T1000 (cell line): ENCODE measurements around the gene LGR6.
A peak's percentile ranks its signal among the peaks of the same experiment; 100 is the strongest.
"Not testable (repeated sequence)": the region's sequence is repeated elsewhere in the genome, so short reads cannot be mapped to it uniquely, and the experiment has no call there.

Experiments
- DNase-seq: peaks from one replicate; lab custom pipeline; 2025; ENCODE audit warnings: mixed read lengths; lab: John Stamatoyannopoulos, UW

LGR6 gene

GRCh38 chr1:202240226-202240625, 46.6 kb downstream of the LGR6 start:
- DNase-seq = not testable (repeated sequence)

DNA sequence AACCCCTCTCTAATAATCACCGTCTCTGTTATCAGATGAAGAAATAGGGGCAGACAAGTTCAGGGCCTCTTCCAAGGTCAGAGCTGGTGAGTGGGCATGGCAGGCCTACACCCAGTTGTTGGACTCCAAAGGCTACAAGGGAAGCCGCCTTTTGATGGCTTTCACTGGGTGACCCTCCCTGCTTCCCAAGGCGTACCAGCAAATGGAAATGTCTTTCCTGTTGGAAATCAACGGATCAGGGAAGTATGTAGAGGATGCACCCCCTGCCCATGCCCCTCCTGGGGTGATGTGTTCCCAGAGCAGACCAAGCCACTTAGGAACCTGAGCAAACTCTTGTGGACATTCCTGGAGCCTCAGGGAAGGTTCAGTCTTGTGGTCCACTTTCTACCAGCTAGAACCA, 47.4 kb downstream of the LGR6 start:
- no peak for DNase-seq

GRCh38 chr1:202241376-202242079, 47.9 kb downstream of the LGR6 start:
- no peak for DNase-seq

DNA sequence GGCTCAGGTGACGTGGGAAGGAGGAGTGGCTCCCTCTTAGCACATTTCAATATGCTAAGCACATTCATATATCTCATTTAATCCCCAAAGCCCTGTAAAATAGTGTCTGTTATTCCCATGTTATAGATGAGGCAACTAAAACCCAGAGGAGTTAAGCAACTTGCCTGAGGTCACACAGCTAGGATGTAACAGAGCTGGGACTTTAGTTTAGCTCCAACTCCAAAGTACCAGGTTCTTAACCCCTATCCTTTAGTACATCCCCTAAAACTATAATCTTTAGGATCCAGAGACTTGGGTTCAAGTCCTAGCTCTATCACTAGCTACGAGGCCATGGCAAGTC, 48.5 kb downstream of the LGR6 start:
- no peak for DNase-seq

DNA sequence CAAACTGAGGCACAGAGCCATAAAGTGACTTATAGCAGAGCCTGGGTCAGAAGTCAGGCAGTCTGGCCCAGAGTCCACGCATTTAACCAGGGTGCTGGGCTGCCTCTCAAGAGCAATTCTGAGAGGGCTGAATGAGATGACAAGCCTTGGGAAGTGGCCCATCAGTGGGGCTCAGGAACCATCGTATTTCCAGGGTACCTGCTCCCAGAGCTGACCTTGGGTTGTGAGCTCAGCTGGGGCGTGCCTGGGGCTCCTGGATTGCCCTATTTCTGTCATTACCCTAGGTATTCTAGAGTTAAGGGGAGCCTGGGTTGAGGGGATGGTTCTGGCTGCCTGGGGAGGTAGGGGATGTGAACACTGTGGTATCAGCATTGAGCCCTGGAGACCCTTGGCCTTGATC, 49.4 kb downstream of the LGR6 start:
- DNase-seq = no peak

- DNase-seq = no peak
Measured at GRCh38 chr1:202244841-202245261, 51.3 kb downstream of the LGR6 start.

DNA sequence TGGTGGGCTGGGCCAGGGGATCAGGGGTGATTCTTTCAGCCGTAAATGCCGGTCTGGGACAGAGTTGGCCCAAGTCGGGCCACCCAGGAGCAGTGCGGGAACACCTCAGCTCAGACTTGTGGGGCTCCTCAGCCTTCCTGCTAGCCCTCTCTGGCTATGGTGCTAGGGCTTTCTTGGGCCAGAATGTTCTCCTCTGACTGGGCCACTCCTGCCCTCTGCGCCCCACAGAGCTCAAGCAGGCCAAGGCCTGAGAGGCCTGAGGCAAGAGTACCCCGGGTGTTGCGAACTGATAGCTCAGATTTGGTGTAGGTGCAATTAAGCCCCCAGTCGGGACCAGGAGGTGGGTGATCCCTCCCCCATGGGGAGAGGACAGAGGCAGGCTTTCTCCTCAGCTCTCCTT, 51.8 kb downstream of the LGR6 start:
- no peak for DNase-seq

GRCh38 chr1:202247104-202247503, 53.5 kb downstream of the LGR6 start:
- DNase-seq = no peak

DNA sequence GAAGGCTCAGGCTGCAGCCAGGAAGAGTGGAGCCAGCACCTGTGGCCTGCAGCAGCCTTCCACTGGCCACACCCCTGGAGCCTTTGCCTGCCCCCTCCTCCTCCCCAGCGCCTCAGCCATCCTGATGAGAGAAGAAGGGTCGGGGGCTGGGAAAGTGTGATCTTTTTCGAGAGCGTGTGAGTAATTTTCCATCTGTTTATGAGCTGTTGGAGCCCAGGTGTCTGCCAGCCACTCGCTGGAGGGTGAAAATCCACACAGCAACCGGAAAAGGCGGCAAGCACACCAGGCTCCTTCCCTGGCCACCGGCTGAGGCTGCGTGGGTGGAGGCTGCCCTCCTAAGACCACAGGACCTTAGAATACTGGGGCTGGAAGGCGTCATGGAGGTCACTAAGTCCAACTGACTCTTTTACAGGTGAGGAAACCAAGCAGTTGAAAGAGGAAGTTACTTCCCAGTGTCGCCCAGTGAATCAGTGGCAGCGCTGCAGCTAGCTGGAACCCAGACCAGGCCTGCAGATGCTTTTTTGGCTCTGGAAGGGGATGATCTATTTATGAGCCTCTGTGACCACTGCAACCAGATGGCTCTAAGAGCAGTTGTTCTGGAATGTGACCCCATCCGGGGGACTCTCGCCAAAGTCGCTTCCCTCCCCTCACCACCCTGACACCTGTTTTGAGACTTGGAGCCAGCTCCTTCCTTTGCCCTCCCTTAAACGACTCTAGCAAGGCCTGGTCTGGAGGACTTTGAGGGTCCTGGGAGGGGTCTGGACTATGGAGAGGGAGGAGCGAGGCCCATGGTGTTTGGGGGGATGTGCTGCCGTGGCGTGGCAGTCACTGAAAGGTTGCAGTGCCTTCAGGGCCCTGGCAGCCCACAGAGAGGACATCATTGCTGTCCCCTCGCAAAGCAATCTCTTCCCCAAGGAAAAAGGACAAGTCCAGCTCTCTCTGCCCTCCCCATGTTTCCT, 54.5 kb downstream of the LGR6 start:
- no peak for DNase-seq

DNA sequence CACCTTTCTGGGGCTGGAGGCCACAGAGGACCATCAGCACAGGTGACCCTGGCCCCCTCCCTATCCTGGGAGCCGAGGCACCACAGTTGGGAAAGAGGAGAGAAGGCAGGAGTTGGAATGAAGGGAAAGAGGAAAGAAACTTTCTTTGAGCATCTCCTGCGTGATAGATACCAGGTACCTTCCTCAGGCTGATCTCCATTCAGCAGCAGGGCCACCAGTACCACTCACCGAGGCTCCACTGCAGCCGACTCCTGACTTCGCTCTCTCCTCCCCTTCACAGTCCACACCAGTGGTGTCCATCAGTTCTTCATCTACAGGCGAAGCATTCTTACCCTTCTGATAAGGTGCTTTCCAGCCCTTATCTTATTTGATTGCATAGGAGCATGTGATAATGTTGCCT, 55.3 kb downstream of the LGR6 start:
- no peak for DNase-seq

GRCh38 chr1:202249436-202249835, 55.8 kb downstream of the LGR6 start:
- DNase-seq = no peak

- DNase-seq = no peak
Measured at GRCh38 chr1:202249846-202250245, 56.2 kb downstream of the LGR6 start.

DNA sequence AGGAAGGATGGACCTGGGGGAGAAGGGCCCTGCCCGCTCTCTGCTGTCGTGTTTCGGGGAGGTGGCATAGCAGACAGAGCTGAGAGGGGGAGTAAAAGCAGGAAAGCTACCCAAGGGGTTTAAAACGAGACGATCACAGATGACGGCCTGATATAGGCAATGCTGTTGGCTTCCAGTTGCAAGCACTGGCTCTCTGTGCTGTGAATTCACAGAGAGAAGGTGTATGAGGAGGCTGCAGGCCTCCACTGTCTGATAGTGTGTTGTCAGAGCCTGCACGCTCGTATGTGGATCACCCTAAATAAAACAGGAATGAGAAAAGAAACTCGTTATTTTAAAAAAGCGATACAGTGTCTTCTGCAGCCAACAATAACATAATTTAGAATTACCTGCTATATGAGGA, 57.4 kb downstream of the LGR6 start:
- DNase-seq = no peak

DNA sequence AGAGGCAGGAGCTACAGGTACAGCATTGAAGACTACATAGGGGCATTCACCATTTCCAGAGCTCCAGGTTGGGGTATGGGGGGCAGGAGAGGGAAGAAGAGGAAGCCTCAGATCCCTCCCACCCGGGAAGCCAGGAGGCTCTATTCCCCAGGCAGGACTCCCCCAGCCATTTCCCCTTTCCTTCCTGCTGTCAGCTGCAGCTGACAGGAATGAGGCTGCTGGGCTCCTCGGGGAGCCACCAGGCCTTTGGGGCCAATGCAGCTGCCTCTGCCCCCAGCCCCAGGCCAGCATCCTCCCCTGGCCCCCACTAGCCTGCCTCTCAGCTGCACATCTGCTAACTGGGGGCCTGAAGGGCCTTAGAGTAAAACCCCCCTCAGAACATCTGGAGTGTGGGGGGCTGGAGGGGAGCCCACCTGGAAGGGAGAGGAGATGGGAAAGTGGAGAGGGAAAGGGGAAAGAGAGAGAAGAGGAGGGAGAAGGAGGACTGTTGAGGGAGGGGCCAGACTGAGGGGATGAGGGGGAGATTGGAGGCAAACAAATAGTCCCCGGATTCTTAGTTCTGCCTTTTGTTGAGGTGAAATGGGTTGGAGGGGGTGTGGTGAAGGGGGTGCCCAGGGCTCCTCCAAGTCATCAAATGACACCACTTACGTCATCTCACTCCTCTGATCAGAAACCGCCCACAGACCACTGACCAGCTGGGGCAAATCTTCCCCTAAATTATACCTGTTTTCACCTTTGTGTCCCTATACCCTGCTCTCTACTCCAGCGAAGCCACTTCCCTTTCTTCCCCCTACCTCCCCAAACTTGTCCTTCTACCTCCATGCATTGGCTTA, 58.0 kb downstream of the LGR6 start:
- DNase-seq = no peak

DNA sequence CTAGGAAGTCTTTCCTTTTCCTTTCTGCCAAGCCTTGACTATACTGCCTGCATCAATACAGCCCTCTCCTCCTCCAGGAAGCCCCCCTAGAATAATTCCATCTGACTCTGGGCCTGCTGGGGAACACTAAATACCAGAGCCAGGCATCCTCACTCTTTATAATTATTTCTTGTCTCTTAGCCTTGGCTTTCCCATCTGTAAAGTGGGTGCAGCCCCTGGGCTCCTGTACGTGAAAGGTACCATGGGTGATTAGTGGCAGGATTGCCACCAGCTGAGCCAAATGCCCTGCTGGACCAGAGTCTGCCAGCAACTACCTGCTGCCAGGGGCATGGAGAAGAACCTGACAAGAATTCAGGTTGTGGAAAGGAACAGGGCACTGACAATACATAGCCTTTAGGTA, 58.7 kb downstream of the LGR6 start:
- DNase-seq = no peak

DNA sequence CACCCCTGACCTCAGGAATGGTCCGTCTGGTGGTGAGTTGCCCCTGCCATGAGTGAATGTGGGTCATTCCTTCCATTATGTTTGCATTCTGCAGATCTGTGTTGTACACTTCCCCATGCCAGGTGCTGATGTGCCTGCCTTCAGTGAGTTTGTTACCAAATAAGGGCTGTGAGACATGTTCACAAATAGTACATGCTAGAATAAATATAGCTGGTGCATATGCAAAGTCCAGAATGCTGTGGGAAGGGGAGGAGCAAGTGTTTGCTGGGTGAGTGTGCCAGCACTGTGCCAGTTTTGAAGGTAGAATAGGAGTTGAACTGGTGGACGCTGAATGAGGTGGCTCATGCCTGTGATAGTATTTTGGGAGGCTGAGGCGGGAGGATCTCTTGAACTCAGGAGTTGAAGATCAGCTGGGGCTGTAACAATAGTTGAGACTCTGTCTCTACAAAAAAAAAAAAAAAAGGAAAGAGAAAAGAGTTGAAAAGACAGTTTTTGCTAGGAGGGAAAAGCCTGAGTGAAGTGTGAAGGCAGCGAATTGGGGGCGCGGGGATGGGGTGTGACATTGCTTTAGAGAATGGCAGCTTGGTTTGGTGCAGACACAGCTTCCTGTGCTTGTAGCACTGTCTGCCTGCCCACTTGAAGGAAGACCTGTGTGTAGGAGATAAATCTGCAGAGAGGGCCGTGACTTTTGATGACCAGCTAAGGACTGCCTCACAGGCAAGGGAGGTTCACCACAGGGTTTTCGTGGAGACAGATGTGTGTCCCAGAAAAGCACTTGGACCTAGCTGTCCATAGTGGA, 61.1 kb downstream of the LGR6 start:
- no peak for DNase-seq

- DNase-seq = peak; percentile 21
Measured at GRCh38 chr1:202255343-202255742, 61.7 kb downstream of the LGR6 start.

- no peak for DNase-seq
Measured at GRCh38 chr1:202259705-202260104, 66.1 kb downstream of the LGR6 start.

- not testable (repeated sequence) for DNase-seq
Measured at GRCh38 chr1:202261209-202261958, 67.8 kb downstream of the LGR6 start.

- no peak for DNase-seq
Measured at GRCh38 chr1:202263628-202264027, 70.0 kb downstream of the LGR6 start.

- DNase-seq = no peak
Measured at GRCh38 chr1:202264300-202264699, 70.7 kb downstream of the LGR6 start.
